T-cell (primary cell): ENCODE results near the gene FMN1. TPM values are rescaled to one million over a fixed set of nuclear protein-coding genes. Genes with fewer than 3 reads are reported as not detected.

Source experiments
- ATAC-seq, 4 experiments: fragments of 200-7000 bp in 3 of 4; fragments of 150-1000 bp in 1 of 4; cut with Tn5 transposase; replicated peaks in 1 of 4; 1 replicate in 3 of 4; 2 replicates in 1 of 4; pipeline ENCODE4 v1.10.0; 2021; ENCODE audit warnings: moderate library complexity in 3 of 4, mild to moderate bottlenecking in 2 of 4, moderate number of reproducible peaks in 1 of 4
- CTCF ChIA-PET, 2 donors: fragments of 300-600 bp; sonication (Branson Sonifier 250); formaldehyde crosslinking; loops; one replicate each; lab custom pipeline; 2022; ENCODE audit warnings: antibody characterized with exemption in 2 of 2; lab: Charles Lee
- POLR2A ChIA-PET, 2 donors: fragments of 300-600 bp; sonication (Branson Sonifier 250); formaldehyde crosslinking; loops; one replicate each; lab custom pipeline; 2022; ENCODE audit warnings: antibody characterized with exemption in 2 of 2; lab: Charles Lee
- DNase-seq, 35 experiments: peaks; one replicate each; pipeline versions ENCODE4 v3.0.0 to v3.0.0-alpha.2; 2013 to 2023
- H3K27ac ChIP-seq: one replicate; pipeline ENCODE4 v1.5.1; 2013; ENCODE audit warnings: low read length
- H3K27me3 ChIP-seq, 2 experiments: replicated peaks in 1 of 2; 1 replicate in 1 of 2; 2 replicates in 1 of 2; pipeline versions ENCODE4 v1.6.1 to v1.7.0; 2013; ENCODE audit warnings: low read length in 1 of 2, mixed read lengths in 1 of 2; ENCODE audit not compliant: control insufficient read depth in 2 of 2, insufficient read depth in 2 of 2; ENCODE audit errors: extremely low read depth in 1 of 2
- H3K36me3 ChIP-seq, 2 donors: 1 replicate in 1 of 2; 2 replicates in 1 of 2; pipeline versions ENCODE4 v1.6.1 to v1.7.0; 2013; ENCODE audit warnings: low read length in 1 of 2; ENCODE audit not compliant: control insufficient read depth in 2 of 2, insufficient read depth in 1 of 2; ENCODE audit errors: extremely low read depth in 1 of 2
- H3K4me1 ChIP-seq, 2 experiments: 1 replicate in 1 of 2; 2 replicates in 1 of 2; pipeline versions ENCODE4 v1.6.1 to v1.7.0; 2013; ENCODE audit warnings: low read length in 2 of 2, mixed read lengths in 1 of 2; ENCODE audit not compliant: insufficient read depth in 2 of 2, control insufficient read depth in 1 of 2; ENCODE audit errors: extremely low read depth in 1 of 2
- H3K4me3 ChIP-seq, 2 donors: 1 replicate in 1 of 2; 2 replicates in 1 of 2; pipeline versions ENCODE4 v1.5.1 to v1.7.0; 2013; ENCODE audit warnings: mild to moderate bottlenecking in 2 of 2, low read length in 1 of 2, moderate library complexity in 1 of 2; ENCODE audit not compliant: control insufficient read depth in 1 of 2; ENCODE audit errors: extremely low read depth in 1 of 2
- H3K9me3 ChIP-seq: 2 replicates; pipeline ENCODE4 v1.7.0; 2013
- H3K27ac Mint-ChIP-seq, 2 donors: one replicate each; pipeline ENCODE4 v1.8.0; 2020 to 2021; ENCODE audit warnings: mild to moderate bottlenecking in 2 of 2, mixed read lengths in 2 of 2
- H3K27me3 Mint-ChIP-seq, 2 donors: one replicate each; pipeline ENCODE4 v1.8.0; 2021 to 2022; ENCODE audit warnings: mixed read lengths in 2 of 2
- H3K36me3 Mint-ChIP-seq: one replicate; pipeline ENCODE4 v1.8.0; 2021; ENCODE audit warnings: mixed read lengths
- H3K4me1 Mint-ChIP-seq, 3 donors: one replicate each; pipeline ENCODE4 v1.8.0; 2020 to 2022; ENCODE audit warnings: mixed read lengths in 3 of 3, mild to moderate bottlenecking in 1 of 3
- H3K4me3 Mint-ChIP-seq, 3 donors: one replicate each; pipeline ENCODE4 v1.8.0; 2020 to 2022; ENCODE audit warnings: mild to moderate bottlenecking in 3 of 3, mixed read lengths in 3 of 3, moderate library complexity in 3 of 3
- H3K9me3 Mint-ChIP-seq, 3 donors: one replicate each; pipeline ENCODE4 v1.8.0; 2020 to 2022; ENCODE audit warnings: mixed read lengths in 3 of 3
- WGBS: methylation state at CpG from one replicate; pipeline ENCODE4 v1.1.5; 2013; ENCODE audit warnings: missing lambda C conversion rate; ENCODE audit not compliant: insufficient coverage; 5-methylcytosine and 5-hydroxymethylcytosine counted together
- total RNA-seq, 35 experiments: library from RNA in 6 of 35; stranded (reverse) in 6 of 35; fragments of 120-200 nt in 1 of 35; gene quantifications; one replicate each; pipeline versions ENCODE4 v1.2.1 to v1.2.4 and lab custom pipeline; 2013 to 2026

The FMN1 gene
- total RNA-seq, 5 donors from 2014 or later (not counting 1 experiment from before 2014, with no cell fraction given) = 0.20 to 22.4 (median 14.9) TPM

GRCh38 chr15:33160581-33161165, 33.8 kb downstream of the FMN1 start:
- H3K27ac Mint-ChIP-seq = no peak overlapping the region
- H3K36me3 ChIP-seq = no peaks in the 10 kb centered on the region
- CTCF ChIA-PET = interaction anchor here in 1 of 2 donors (0.5 kb wide), 1 partner anchor 62 kb away, joined by 3 read pairs; no protein-coding TSS in a partner anchor
- H3K9me3 ChIP-seq = no peaks in the 10 kb centered on the region
- H3K9me3 Mint-ChIP-seq = no peaks in the 10 kb centered on the region
- no peak overlapping the region for H3K4me3 ChIP-seq
- WGBS = 89% methylated on average over 3 of the region's 5 CpGs
- no peaks in the 10 kb centered on the region for H3K36me3 Mint-ChIP-seq
- H3K4me1 Mint-ChIP-seq = peaks cover 12 to 13% (median 12%) of the 10 kb centered on the region in 3 donors
- ATAC-seq = no peak
- no peak overlapping the region for H3K27ac ChIP-seq
- peaks cover 10 to 13% of the 10 kb centered on the region in 2 donors for H3K27me3 Mint-ChIP-seq
- H3K27me3 ChIP-seq = peaks cover 0 to 4% of the 10 kb centered on the region in 2 experiments
- H3K4me3 Mint-ChIP-seq = no peak overlapping the region
- no peak for DNase-seq
- POLR2A ChIA-PET = no interaction called here
- no peaks in the 10 kb centered on the region for H3K4me1 ChIP-seq

- ATAC-seq (no peak), DNase-seq (no peak)
- Histone ChIP-seq H3K27ac (no peak overlapping the region), H3K9me3 (no peaks in the 10 kb centered on the region), H3K36me3 (no peaks in the 10 kb centered on the region), H3K4me1 (no peaks in the 10 kb centered on the region), H3K27me3 (peaks cover 0 to 4% of the 10 kb centered on the region in 2 experiments), H3K4me3 (no peak overlapping the region)
- no peak overlapping the region for H3K4me3 Mint-ChIP-seq
- no peaks in the 10 kb centered on the region for H3K9me3 Mint-ChIP-seq
- no CpG with 5 or more reads among the region's 3 CpGs for WGBS
- ChIA-PET CTCF (no interaction called here), POLR2A (no interaction called here)
- H3K27me3 Mint-ChIP-seq = peaks cover 10 to 13% of the 10 kb centered on the region in 2 donors
- no peaks in the 10 kb centered on the region for H3K36me3 Mint-ChIP-seq
- no peak overlapping the region for H3K27ac Mint-ChIP-seq
- peaks cover 12 to 17% (median 16%) of the 10 kb centered on the region in 3 donors for H3K4me1 Mint-ChIP-seq
Observed at GRCh38 chr15:33159726-33160453, 34.6 kb downstream of the FMN1 start.

- ATAC-seq (no peak), DNase-seq (no peak)
- Mint-ChIP-seq H3K27me3 (peaks cover 5 to 6% of the 10 kb centered on the region in 2 donors), H3K4me1 (peaks cover 14 to 28% (median 17%) of the 10 kb centered on the region in 3 donors), H3K4me3 (no peak overlapping the region), H3K9me3 (no peaks in the 10 kb centered on the region), H3K36me3 (no peaks in the 10 kb centered on the region), H3K27ac (no peak overlapping the region)
- Histone ChIP-seq H3K27me3 (peaks cover 0 to 9% of the 10 kb centered on the region in 2 experiments), H3K9me3 (no peaks in the 10 kb centered on the region), H3K4me3 (no peak overlapping the region), H3K36me3 (no peaks in the 10 kb centered on the region), H3K4me1 (peaks cover 0 to under 1% of the 10 kb centered on the region in 2 experiments), H3K27ac (no peak overlapping the region)
- ChIA-PET POLR2A (no interaction called here), CTCF (no interaction called here)
- 80% methylated on average over 1 of the region's 1 CpG for WGBS
Observed at GRCh38 chr15:33158366-33158765, 36.1 kb downstream of the FMN1 start.

DNA sequence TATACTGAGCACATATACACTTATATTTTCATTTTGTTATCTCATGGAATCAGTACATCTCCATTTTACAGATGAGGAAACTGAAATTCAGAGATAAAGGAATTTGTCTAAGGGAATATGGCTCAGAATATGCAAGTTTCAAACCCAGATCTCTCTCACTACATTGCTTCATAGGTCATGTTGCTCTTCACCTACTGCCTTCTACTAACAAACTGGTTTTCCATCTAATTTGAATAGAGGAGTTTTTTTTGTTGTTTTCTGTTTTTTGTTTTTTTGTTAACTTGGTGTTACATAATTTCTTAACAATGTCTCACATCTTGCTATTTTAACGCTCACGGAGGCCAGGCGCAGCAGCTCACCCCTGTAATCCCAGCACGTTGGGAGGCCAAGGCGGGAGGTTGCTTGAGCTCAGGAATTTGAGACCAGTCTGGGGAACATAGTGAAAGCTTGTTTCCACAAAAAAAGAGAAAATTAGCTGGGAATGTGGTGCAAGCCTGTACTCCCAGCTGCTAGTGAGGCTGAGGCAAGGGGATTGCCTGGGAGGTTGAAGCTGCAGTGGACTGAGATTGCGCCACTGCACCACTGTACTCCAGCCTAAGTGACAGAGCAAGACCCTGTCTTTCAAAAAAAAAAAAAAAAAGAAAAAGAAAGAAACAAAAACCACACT, 37.0 kb downstream of the FMN1 start:
- peaks cover 3 to 5% of the 10 kb centered on the region in 2 donors for H3K27me3 Mint-ChIP-seq
- no peak overlapping the region for H3K4me3 Mint-ChIP-seq
- no peaks in the 10 kb centered on the region for H3K36me3 Mint-ChIP-seq
- peaks cover 17 to 34% (median 20%) of the 10 kb centered on the region in 3 donors for H3K4me1 Mint-ChIP-seq
- ATAC-seq = no peak
- no peaks in the 10 kb centered on the region for H3K36me3 ChIP-seq
- DNase-seq = no peak
- H3K27ac ChIP-seq = no peak overlapping the region
- ChIA-PET CTCF (no interaction called here), POLR2A (no interaction called here)
- no peaks in the 10 kb centered on the region for H3K9me3 Mint-ChIP-seq
- no peak overlapping the region for H3K4me3 ChIP-seq
- peaks cover 0 to 9% of the 10 kb centered on the region in 2 experiments for H3K27me3 ChIP-seq
- H3K4me1 ChIP-seq = peaks cover 0 to 3% of the 10 kb centered on the region in 2 experiments
- H3K9me3 ChIP-seq = no peaks in the 10 kb centered on the region
- 100% methylated on average over 1 of the region's 6 CpGs for WGBS
- H3K27ac Mint-ChIP-seq = no peak overlapping the region

DNA sequence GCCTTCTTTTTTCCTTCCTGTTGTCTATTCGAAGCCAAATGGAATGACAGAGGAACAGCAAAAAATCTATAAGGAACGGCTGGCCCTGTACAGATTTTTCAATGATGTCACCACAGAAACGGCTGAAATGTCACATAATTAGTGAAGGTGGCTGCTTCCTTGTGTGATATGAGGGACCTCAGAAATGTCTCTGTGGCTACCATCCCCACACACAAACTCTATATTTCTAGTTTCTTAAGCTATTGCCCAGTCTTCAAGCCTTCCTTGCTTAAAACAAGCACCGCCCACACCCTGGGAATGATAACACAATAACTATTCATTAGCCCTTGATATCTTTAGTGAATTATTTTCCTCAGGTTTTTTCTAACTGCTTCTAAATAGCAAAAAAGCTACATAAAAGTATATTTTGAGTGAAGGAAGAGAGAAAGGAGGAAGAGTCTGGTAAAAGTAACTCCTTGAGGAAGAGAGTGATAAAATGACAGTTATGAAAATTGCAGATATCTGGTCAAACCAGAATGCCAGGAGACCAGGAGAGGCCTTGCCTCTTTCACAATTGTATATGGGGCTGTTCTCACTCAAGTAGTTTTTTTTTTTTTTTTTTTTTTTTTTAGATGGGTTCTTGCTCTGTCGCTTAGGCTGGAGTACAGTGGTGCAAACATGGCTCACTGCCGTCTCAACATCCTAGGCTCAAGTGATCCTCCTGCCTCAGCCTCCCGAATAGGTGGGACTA, 38.7 kb downstream of the FMN1 start:
- whole genome bisulfite sequencing = no CpG with 5 or more reads among the region's 7 CpGs

More for the DNA sequence above, 38.7 kb downstream of the FMN1 start:
- Histone ChIP-seq H3K36me3 (no peaks in the 10 kb centered on the region), H3K4me3 (no peak overlapping the region), H3K27me3 (peaks cover 0 to 5% of the 10 kb centered on the region in 2 experiments), H3K9me3 (no peaks in the 10 kb centered on the region), H3K4me1 (peaks cover 0 to 3% of the 10 kb centered on the region in 2 experiments), H3K27ac (no peak overlapping the region)
- DNase-seq (no peak), ATAC-seq (no peak)
- no peaks in the 10 kb centered on the region for H3K9me3 Mint-ChIP-seq
- ChIA-PET POLR2A (no interaction called here), CTCF (interaction anchor here in 1 of 2 donors (0.6 to 0.8 kb wide), 3 partner anchors 13 to 1603 kb away, joined by 3 to 14 read pairs (median 4); no protein-coding TSS in a partner anchor)
- no peak overlapping the region for H3K27ac Mint-ChIP-seq
- no peak overlapping the region for H3K4me3 Mint-ChIP-seq
- no peaks in the 10 kb centered on the region for H3K36me3 Mint-ChIP-seq
- H3K4me1 Mint-ChIP-seq = peaks cover 23 to 42% (median 25%) of the 10 kb centered on the region in 3 donors
- peaks cover 0 to 2% of the 10 kb centered on the region in 2 donors for H3K27me3 Mint-ChIP-seq
